Measurements from ENCODE around the gene SLC10A1. TPM values are rescaled to one million over a fixed set of nuclear protein-coding genes. Genes with fewer than 3 reads are reported as not detected.

The SLC10A1 gene
- total RNA-seq, 1 experiment from 2014 or later, result not detected

DNA sequence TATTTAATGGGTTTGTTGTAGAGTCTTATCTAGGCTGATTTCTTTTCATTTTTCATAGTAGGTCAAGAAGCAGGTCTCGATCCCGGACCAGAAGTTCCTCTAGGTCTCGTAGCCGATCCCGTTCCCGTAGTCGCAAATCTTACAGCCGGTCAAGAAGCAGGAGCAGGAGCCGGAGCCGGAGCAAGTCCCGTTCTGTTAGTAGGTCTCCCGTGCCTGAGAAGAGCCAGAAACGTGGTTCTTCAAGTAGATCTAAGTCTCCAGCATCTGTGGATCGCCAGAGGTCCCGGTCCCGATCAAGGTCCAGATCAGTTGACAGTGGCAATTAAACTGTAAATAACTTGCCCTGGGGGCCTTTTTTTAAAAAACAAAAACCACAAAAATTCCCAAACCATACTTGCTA lies 25.9 kb downstream of the SLC10A1 start:
- Histone ChIP-seq H2BK20ac (ENCODE audit: low read depth, low read length, poor library complexity, severe bottlenecking) (no peak overlapping the region), H2BK12ac (ENCODE audit: insufficient read length, low read depth, low read length) (no peak overlapping the region), H4K91ac (ENCODE audit: insufficient read length, low read depth, low read length) (no peak overlapping the region), H3K27ac (ENCODE audit: insufficient read length, low read depth, low read length) (no peak overlapping the region), H3T11ph (ENCODE audit: low read length) (no peak overlapping the region), H4K8ac (replicated peaks; ENCODE audit: insufficient read length, low read depth, low read length) (no peak overlapping the region), H3K23me2 (ENCODE audit: insufficient read length, low read depth, low read length, poor library complexity, severe bottlenecking) (peaks cover 6% of the 10 kb centered on the region), H3K23ac (ENCODE audit: insufficient read length, low read depth, low read length) (no peak overlapping the region), H2BK5ac (ENCODE audit: insufficient read length, low read length) (no peak overlapping the region), H3K4me1 (ENCODE audit: insufficient read depth, low read length) (no peaks in the 10 kb centered on the region), H3K27me3 (ENCODE audit: insufficient read depth, low read length) (no peaks in the 10 kb centered on the region), H3K79me1 (ENCODE audit: insufficient read depth, low read depth, low read length, poor library complexity, severe bottlenecking) (peaks cover 6% of the 10 kb centered on the region), H3K14ac (ENCODE audit: insufficient read depth, low read length) (no peak overlapping the region), H2AK5ac (ENCODE audit: insufficient read length, low read length) (no peak overlapping the region), H2BK120ac (ENCODE audit: low read depth, low read length, poor library complexity, severe bottlenecking) (no peak overlapping the region), H3K4ac (ENCODE audit: low read depth, low read length) (no peak overlapping the region), H4K20me1 (ENCODE audit: control insufficient read depth, insufficient read depth, insufficient read length) (no peaks in the 10 kb centered on the region), H4K5ac (ENCODE audit: insufficient read length, low read depth, low read length) (no peak overlapping the region), H2BK15ac (ENCODE audit: low read depth, low read length) (no peak overlapping the region), H3K9me3 (ENCODE audit: control insufficient read depth, low read depth, low read length) (no peaks in the 10 kb centered on the region), H3K79me2 (ENCODE audit: insufficient read depth, low read length) (peaks cover 3% of the 10 kb centered on the region; the same call in 1 of the 2 replicates), H3K56ac (ENCODE audit: insufficient read length, low read depth, low read length) (no peak overlapping the region), H3K4me2 (ENCODE audit: insufficient read depth, insufficient read length, low read length) (no peak overlapping the region), H2AFZ (ENCODE audit: low read length) (no peak overlapping the region), H3K18ac (ENCODE audit: insufficient read length, low read depth, low read length) (no peak overlapping the region), H3K9ac (ENCODE audit: extremely low read depth, insufficient read length, low read length) (no peak overlapping the region)
- Mint-ChIP-seq H3K9me3 (no peaks in the 10 kb centered on the region), H3K36me3 (ENCODE audit: insufficient read depth in 1 of 3, low read depth in 3 of 3) (peaks cover 64 to 85% (median 84%) of the 10 kb centered on the region in 3 experiments), H3K27ac (0 out of 7 replicates have a peak overlapping the region, but pooled peaks of 1 of the 3 experiments have one; percentile 24), H3K4me1 (peaks cover 19 to 26% of the 10 kb centered on the region in 2 experiments), H3K4me3 (no peak overlapping the region), H3K27me3 (ENCODE audit: low read depth) (no peaks in the 10 kb centered on the region; the same call in 1 of the 2 replicates)
- DNase-seq, result no peak
- WGBS (ENCODE audit: extremely low coverage, insufficient read length, low lambda C conversion rate), result no CpG with 5 or more reads among the region's 16 CpGs
- TF ChIP-seq, protein P1, sequence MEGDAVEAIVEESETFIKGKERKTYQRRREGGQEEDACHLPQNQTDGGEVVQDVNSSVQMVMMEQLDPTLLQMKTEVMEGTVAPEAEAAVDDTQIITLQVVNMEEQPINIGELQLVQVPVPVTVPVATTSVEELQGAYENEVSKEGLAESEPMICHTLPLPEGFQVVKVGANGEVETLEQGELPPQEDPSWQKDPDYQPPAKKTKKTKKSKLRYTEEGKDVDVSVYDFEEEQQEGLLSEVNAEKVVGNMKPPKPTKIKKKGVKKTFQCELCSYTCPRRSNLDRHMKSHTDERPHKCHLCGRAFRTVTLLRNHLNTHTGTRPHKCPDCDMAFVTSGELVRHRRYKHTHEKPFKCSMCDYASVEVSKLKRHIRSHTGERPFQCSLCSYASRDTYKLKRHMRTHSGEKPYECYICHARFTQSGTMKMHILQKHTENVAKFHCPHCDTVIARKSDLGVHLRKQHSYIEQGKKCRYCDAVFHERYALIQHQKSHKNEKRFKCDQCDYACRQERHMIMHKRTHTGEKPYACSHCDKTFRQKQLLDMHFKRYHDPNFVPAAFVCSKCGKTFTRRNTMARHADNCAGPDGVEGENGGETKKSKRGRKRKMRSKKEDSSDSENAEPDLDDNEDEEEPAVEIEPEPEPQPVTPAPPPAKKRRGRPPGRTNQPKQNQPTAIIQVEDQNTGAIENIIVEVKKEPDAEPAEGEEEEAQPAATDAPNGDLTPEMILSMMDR (conservative IDR thresholded peaks at IDR 0.05), result no peak

Data from H9 (cell line).